ENCODE data around the gene TFR2. TPM values are rescaled to one million over a fixed set of nuclear protein-coding genes. Genes with fewer than 3 reads are reported as not detected.

Gene TFR2
- total and polyA plus RNA-seq, 2 donors (not counting 3 experiments of a cell fraction or from before 2014, with no cell fraction given): 0.37 to 0.60 TPM

- ChIA-PET POLR2A (interaction anchor here (0.6 kb wide), 1 partner anchor 9 kb away, joined by 5 read pairs; no protein-coding TSS in a partner anchor), CTCF (no interaction called here)
- DNase-seq (ENCODE audit: low read depth, low spot score) (no peak), FAIRE-seq (no peak)
- Histone ChIP-seq H3K9me3 (replicated peaks; ENCODE audit: control insufficient read depth, insufficient read depth, low read length) (no peaks in the 10 kb centered on the region), H3K4me2 (ENCODE audit: insufficient read depth, low read length) (no peak overlapping the region), H3K9ac (replicated peaks; ENCODE audit: extremely low read depth, insufficient read depth, low read length) (no peak overlapping the region), H4K20me1 (replicated peaks; ENCODE audit: control insufficient read depth, extremely low read depth, insufficient read depth, low read length) (no peaks in the 10 kb centered on the region), H3K27ac (ENCODE audit: insufficient read depth, low read depth, low read length) (no peak overlapping the region), H3K27me3 (ENCODE audit: control insufficient read depth in 2 of 2, insufficient read depth in 2 of 2, low read length in 2 of 2) (peaks cover 0 to 2% of the 10 kb centered on the region in 2 experiments), H3K79me2 (ENCODE audit: control insufficient read depth, insufficient read depth, low read length) (no peaks in the 10 kb centered on the region), H3K4me1 (ENCODE audit: control insufficient read depth, extremely low read depth, insufficient read depth, low read length) (no peaks in the 10 kb centered on the region), H2AFZ (ENCODE audit: low read depth, low read length) (no peak overlapping the region), H3K9me1 (replicated peaks; ENCODE audit: control insufficient read depth, extremely low read depth, insufficient read depth, low read length) (no peaks in the 10 kb centered on the region), H3K36me3 (ENCODE audit: control insufficient read depth in 2 of 2, extremely low read depth in 1 of 2, insufficient read depth in 2 of 2, low read length in 2 of 2) (no peaks in the 10 kb centered on the region), H3K4me3 (replicated peaks in 1 of 3; ENCODE audit: insufficient read depth in 1 of 3, low read depth in 1 of 3, low read length in 3 of 3) (no peak overlapping the region)
- dilution Hi-C loops (cut with MboI; ENCODE audit: extremely low pct_ligation_motif_present, low sequenced_read_pairs) (no loop called here), intact Hi-C loops (cut with micrococcal nuclease) (no loop called here)
- BruUV-seq (replicated peaks): no TSS peak
- TF ChIP-seq CTCF (IDR thresholded peaks at IDR 0.05; ENCODE audit: extremely low read depth in 1 of 2, insufficient read depth in 1 of 2, low read depth in 1 of 2, low read length in 2 of 2): no peak
- no peak for TF ChIP-seq FOS (IDR thresholded peaks at IDR 0.05; ENCODE audit: borderline replicate concordance, insufficient read depth, low read length)
- TF ChIP-seq MAX (IDR thresholded peaks at IDR 0.05; ENCODE audit: insufficient read depth, insufficient read length): no peak
- no peak for TF ChIP-seq MYC (IDR thresholded peaks at IDR 0.05; ENCODE audit: low read depth, low read length)
- no peak for TF ChIP-seq JUN (IDR thresholded peaks at IDR 0.05; ENCODE audit: borderline replicate concordance, insufficient read depth, insufficient read length, low read depth)
- TF ChIP-seq POLR2A (IDR thresholded peaks at IDR 0.05; ENCODE audit: low read depth, low read length): no peak
- TF ChIP-seq GATA2 (IDR thresholded peaks at IDR 0.05; ENCODE audit: insufficient read depth, insufficient read length, low read depth, low read length): no peak
- no peak for TF ChIP-seq EZH2 (IDR thresholded peaks at IDR 0.05; ENCODE audit: borderline replicate concordance, low read depth, low read length, severe bottlenecking)
- no peak for TF ChIP-seq POLR2AphosphoS5 (IDR thresholded peaks at IDR 0.05; ENCODE audit: insufficient read depth, low read depth, low read length)
Observed at GRCh38 chr7:100595188-100595587, 46.2 kb downstream of the TFR2 start.
